Measurements from ENCODE around the gene MIF4GD. TPM values are rescaled to one million over a fixed set of nuclear protein-coding genes. Genes with fewer than 3 reads are reported as not detected.

MIF4GD gene
- total RNA-seq, 3 donors from 2014 or later: 26.2 to 38.7 (median 28.8) TPM

DNA sequence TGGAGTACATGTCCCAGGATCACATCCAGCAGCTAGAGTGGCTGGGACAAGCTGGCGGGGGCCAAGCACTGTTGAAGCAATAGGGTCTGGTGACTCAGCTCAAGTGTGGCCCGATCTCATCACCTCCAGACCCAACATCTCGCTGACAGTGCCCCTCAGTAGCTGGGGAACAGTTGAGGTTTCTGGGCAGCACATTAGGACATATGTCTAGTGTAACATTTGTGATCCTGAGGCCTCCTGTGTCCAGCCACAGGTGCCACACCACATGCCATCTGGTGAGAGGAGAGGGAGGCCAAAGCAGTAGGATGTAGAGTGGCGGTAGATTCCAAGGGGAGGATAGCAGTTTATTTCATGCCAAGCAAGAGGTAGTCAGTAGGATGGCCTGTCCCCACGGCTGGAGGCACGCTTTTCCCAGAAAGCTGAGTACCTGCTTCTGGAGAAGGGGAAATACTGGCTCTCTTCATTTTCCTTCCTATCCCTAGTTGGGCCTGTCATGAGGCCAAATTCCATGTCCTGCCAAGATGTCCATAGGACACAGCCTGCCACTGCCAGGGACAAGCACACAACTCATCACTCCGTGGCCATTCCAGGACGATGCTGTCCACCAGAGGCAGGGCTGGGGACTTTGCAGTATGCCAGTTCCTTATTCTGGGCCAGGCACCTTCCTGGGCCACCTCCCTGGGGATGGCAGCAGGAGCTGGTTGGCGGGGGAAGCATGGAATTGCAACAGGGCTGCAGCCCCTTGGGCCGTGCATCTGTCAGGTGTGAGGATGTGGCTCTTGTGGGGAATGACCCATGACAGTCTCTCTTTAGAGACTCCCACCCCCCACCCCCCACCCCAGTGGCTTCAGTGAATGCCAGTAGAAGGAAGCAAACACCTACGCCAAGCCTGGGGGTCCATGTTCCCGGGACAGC is 33.7 kb downstream of the MIF4GD start:
- DNase-seq (ENCODE audit: low spot score in 2 of 2): no peak
- no peak overlapping the region for H3K27ac ChIP-seq
- no peaks in the 10 kb centered on the region for H3K27me3 ChIP-seq
- intact Hi-C loops (cut with DNase I; ENCODE audit: low total_unique reads): no loop called here
- peaks cover 14% of the 10 kb centered on the region for H3K36me3 ChIP-seq
- H3K4me3 ChIP-seq: no peak overlapping the region
- TF ChIP-seq POLR2AphosphoS5 (IDR thresholded peaks at IDR 0.05) (no peak), POLR2A (IDR thresholded peaks at IDR 0.05) (no peak)
- TF ChIP-seq, protein P1, sequence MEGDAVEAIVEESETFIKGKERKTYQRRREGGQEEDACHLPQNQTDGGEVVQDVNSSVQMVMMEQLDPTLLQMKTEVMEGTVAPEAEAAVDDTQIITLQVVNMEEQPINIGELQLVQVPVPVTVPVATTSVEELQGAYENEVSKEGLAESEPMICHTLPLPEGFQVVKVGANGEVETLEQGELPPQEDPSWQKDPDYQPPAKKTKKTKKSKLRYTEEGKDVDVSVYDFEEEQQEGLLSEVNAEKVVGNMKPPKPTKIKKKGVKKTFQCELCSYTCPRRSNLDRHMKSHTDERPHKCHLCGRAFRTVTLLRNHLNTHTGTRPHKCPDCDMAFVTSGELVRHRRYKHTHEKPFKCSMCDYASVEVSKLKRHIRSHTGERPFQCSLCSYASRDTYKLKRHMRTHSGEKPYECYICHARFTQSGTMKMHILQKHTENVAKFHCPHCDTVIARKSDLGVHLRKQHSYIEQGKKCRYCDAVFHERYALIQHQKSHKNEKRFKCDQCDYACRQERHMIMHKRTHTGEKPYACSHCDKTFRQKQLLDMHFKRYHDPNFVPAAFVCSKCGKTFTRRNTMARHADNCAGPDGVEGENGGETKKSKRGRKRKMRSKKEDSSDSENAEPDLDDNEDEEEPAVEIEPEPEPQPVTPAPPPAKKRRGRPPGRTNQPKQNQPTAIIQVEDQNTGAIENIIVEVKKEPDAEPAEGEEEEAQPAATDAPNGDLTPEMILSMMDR (IDR thresholded peaks at IDR 0.05): no peak
- H3K9me3 ChIP-seq: no peaks in the 10 kb centered on the region
- H3K4me1 ChIP-seq: no peaks in the 10 kb centered on the region

DNA sequence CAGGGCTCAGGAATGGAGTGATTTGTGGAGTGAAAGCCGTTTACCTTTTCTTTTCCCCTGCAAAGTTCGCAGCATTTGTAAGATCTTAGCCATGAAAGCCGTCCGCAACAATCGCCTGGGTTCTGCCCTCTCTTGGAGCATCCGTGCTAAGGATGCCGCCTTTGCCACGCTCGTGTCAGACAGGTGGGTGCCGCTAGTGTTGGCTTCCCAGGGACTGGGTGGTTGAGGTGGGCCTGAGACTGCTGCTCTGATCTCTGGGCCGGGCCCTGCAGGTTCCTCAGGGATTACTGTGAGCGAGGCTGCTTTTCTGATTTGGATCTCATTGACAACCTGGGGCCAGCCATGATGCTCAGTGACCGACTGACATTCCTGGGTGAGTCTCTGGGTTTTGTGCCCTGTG is 38.2 kb downstream of the MIF4GD start:
- no peaks in the 10 kb centered on the region for H3K9me3 ChIP-seq
- no peak for DNase-seq (ENCODE audit: low spot score in 2 of 2)
- H3K4me1 ChIP-seq: no peaks in the 10 kb centered on the region
- intact Hi-C loops (cut with DNase I; ENCODE audit: low total_unique reads): no loop called here
- H3K27ac ChIP-seq: no peak overlapping the region
- H3K27me3 ChIP-seq: no peaks in the 10 kb centered on the region
- H3K4me3 ChIP-seq: no peak overlapping the region
- TF ChIP-seq POLR2A (IDR thresholded peaks at IDR 0.05): no peak
- no peak for TF ChIP-seq POLR2AphosphoS5 (IDR thresholded peaks at IDR 0.05)
- TF ChIP-seq, protein P1 (IDR thresholded peaks at IDR 0.05): no peak
- peaks cover 12% of the 10 kb centered on the region for H3K36me3 ChIP-seq

DNA sequence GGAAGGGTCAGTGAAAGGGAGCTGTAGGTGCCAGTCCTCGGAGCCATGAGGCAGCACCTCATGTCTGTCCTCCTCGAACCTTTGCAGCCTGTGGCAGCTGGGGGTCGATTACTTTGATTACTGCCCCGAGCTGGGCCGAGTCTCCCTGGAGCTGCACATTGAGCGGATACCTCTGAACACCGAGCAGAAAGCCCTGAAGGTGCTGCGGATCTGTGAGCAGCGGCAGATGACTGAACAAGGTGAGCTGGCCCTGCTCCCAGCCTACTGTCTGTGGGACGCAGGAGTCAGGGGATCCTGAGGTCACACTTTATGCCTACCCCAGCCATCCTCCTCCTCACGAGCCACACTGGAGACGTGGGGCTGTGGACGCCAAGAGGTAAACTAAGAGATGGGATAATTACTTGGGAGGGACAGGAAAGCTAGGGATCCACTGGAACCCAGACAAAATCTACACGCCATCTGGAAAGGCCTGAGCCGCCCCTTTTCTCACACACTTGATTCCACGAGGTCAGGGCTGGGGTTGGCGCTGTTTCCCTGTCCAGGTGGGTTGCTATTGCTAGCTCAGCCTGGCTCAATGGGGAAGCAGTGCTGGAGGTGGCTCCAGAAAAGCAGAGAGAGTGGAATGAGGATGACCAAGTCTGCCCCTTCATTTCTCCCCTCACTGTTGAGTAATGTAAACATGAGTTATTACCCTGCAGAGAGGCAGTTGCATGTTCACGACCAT is 39.1 kb downstream of the MIF4GD start:
- Histone ChIP-seq H3K9me3 (no peaks in the 10 kb centered on the region), H3K36me3 (peaks cover 12% of the 10 kb centered on the region), H3K27ac (no peak overlapping the region), H3K4me1 (no peaks in the 10 kb centered on the region), H3K4me3 (no peak overlapping the region), H3K27me3 (no peaks in the 10 kb centered on the region)
- TF ChIP-seq, protein P1 (IDR thresholded peaks at IDR 0.05): no peak
- no peak for TF ChIP-seq POLR2A (IDR thresholded peaks at IDR 0.05)
- no peak for TF ChIP-seq POLR2AphosphoS5 (IDR thresholded peaks at IDR 0.05)
- intact Hi-C loops (cut with DNase I; ENCODE audit: low total_unique reads): no loop called here
- DNase-seq (ENCODE audit: low spot score in 2 of 2): no peak

DNA sequence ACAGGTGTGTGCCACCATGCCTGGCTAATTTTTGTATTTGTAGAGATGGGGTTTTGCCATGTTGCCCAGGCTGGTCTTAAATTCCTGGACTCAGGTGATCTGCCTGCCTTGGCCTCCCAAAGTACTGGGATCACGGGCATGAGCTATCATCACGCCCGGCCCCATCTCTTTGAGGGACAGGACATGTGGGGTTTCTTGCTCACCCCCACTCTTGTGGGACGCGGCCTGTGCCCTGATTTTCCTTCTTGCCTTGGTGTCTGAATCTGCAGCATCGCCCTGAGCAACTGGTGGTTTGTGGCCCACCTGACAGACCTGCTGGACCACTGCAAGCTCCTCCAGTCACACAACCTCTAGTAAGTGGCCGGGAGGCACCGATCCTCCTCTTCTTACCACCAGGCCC is 40.0 kb downstream of the MIF4GD start:
- no peak overlapping the region for H3K4me3 ChIP-seq
- no peaks in the 10 kb centered on the region for H3K4me1 ChIP-seq
- no peaks in the 10 kb centered on the region for H3K27me3 ChIP-seq
- intact Hi-C loops (cut with DNase I; ENCODE audit: low total_unique reads): no loop called here
- no peak overlapping the region for H3K27ac ChIP-seq
- TF ChIP-seq POLR2A (IDR thresholded peaks at IDR 0.05) (no peak), POLR2AphosphoS5 (IDR thresholded peaks at IDR 0.05) (no peak)
- H3K9me3 ChIP-seq: no peaks in the 10 kb centered on the region
- DNase-seq (ENCODE audit: low spot score in 2 of 2): no peak
- peaks cover 15% of the 10 kb centered on the region for H3K36me3 ChIP-seq

DNA sequence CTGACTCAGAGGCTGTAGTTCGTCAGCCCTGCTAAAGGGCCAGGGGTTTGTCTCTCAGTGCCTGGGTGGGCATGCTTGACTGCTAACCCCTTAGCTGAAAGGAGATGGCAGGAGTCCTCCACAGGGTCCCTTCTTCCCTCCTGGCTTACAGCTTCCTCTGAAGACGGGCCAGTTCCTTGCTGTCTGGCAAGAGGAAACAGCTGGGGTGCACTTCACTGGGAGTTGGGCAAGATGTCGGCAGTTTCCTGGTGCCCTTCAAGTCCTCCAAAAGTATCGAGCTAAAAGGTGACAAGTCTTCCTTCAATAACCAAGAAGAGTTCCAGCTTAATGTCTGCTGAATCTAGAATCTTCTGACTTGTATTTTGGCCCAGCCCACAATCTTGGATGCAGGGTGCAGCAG is 42.2 kb downstream of the MIF4GD start:
- intact Hi-C loops (cut with DNase I; ENCODE audit: low total_unique reads): no loop called here
- Histone ChIP-seq H3K36me3 (peaks cover 17% of the 10 kb centered on the region), H3K27ac (peak overlapping the region in 1 of 2 donors; percentile 48), H3K4me3 (no peak overlapping the region), H3K27me3 (no peaks in the 10 kb centered on the region), H3K9me3 (no peaks in the 10 kb centered on the region), H3K4me1 (no peaks in the 10 kb centered on the region)
- TF ChIP-seq POLR2AphosphoS5 (IDR thresholded peaks at IDR 0.05): no peak
- TF ChIP-seq, protein P1 (IDR thresholded peaks at IDR 0.05): no peak
- no peak for DNase-seq (ENCODE audit: low spot score in 2 of 2)

All from breast epithelium (tissue), 4 donors.